Type B pancreatic cell (in vitro differentiated cells): ENCODE measurements around the gene SLC29A1. TPM values are rescaled to one million over a fixed set of nuclear protein-coding genes. Genes with fewer than 3 reads are reported as not detected.
"Not testable (repeated sequence)": the region's sequence is repeated elsewhere in the genome, so short reads cannot be mapped to it uniquely, and the experiment has no call there.

Experiments
- DNase-seq: peaks from one replicate; pipeline ENCODE4 v3.0.0; 2021; ENCODE audit warnings: mixed read lengths; ENCODE audit not compliant: unreplicated experiment; ENCODE audit errors: extremely low spot score
- H3K27ac Mint-ChIP-seq: 2 replicates; pipeline ENCODE4 v1.8.0; 2021; ENCODE audit warnings: mild to moderate bottlenecking, mixed read lengths
- H3K27me3 Mint-ChIP-seq: 2 replicates; pipeline ENCODE4 v1.8.0; 2021; ENCODE audit warnings: mixed read lengths
- H3K36me3 Mint-ChIP-seq: 2 replicates; pipeline ENCODE4 v1.8.0; 2021; ENCODE audit warnings: mixed read lengths
- H3K4me1 Mint-ChIP-seq: one replicate; pipeline ENCODE4 v1.8.0; 2021; ENCODE audit warnings: mixed read lengths; ENCODE audit not compliant: unreplicated experiment
- H3K4me3 Mint-ChIP-seq: 2 replicates; pipeline ENCODE4 v1.8.0; 2021; ENCODE audit warnings: mild to moderate bottlenecking, mixed read lengths
- H3K9me3 Mint-ChIP-seq: 2 replicates; pipeline ENCODE4 v1.8.0; 2021; ENCODE audit warnings: mixed read lengths
- CTCF ChIP-seq: fragments of 200-600 bp; sonication (generic); conservative IDR thresholded peaks from 2 replicates; pipeline ENCODE4 v1.5.0; 2021; ENCODE audit warnings: antibody characterized with exemption, mild to moderate bottlenecking
- total RNA-seq: library from RNA; stranded (reverse); gene quantifications from 2 replicates; pipeline ENCODE4 v1.2.1, GENCODE V29; 2021; ENCODE audit warnings: low replicate concordance

Gene SLC29A1
- total RNA-seq, 1 donor from 2014 or later: 33.6 TPM

- Mint-ChIP-seq H3K4me3 (no peak overlapping the region), H3K27me3 (no peaks in the 10 kb centered on the region), H3K9me3 (no peaks in the 10 kb centered on the region), H3K27ac (no peak overlapping the region), H3K4me1 (no peaks in the 10 kb centered on the region), H3K36me3 (no peaks in the 10 kb centered on the region)
- no peak for TF ChIP-seq CTCF
- DNase-seq: no peak
Observed at GRCh38 chr6:44178424-44179071, 44.8 kb upstream of the SLC29A1 start.

- H3K4me1 Mint-ChIP-seq: no peaks in the 10 kb centered on the region
- no peak for TF ChIP-seq CTCF
- DNase-seq: no peak
- H3K27me3 Mint-ChIP-seq: no peaks in the 10 kb centered on the region
- H3K9me3 Mint-ChIP-seq: no peaks in the 10 kb centered on the region
- no peaks in the 10 kb centered on the region for H3K36me3 Mint-ChIP-seq
- H3K4me3 Mint-ChIP-seq: no peak overlapping the region
- no peak overlapping the region for H3K27ac Mint-ChIP-seq
Observed at GRCh38 chr6:44179072-44179536, 44.3 kb upstream of the SLC29A1 start.

GRCh38 chr6:44179648-44180047 lies 43.7 kb upstream of the SLC29A1 start:
- no peaks in the 10 kb centered on the region for H3K36me3 Mint-ChIP-seq
- H3K27ac Mint-ChIP-seq: no peak overlapping the region
- H3K4me3 Mint-ChIP-seq: no peak overlapping the region
- no peaks in the 10 kb centered on the region for H3K9me3 Mint-ChIP-seq
- DNase-seq: no peak
- H3K27me3 Mint-ChIP-seq: no peaks in the 10 kb centered on the region
- TF ChIP-seq CTCF: no peak
- no peaks in the 10 kb centered on the region for H3K4me1 Mint-ChIP-seq

- Mint-ChIP-seq H3K27ac (no peak overlapping the region), H3K27me3 (peaks cover 4% of the 10 kb centered on the region), H3K36me3 (no peaks in the 10 kb centered on the region), H3K4me3 (no peak overlapping the region), H3K9me3 (no peaks in the 10 kb centered on the region), H3K4me1 (no peaks in the 10 kb centered on the region)
- no peak for DNase-seq
- no peak for TF ChIP-seq CTCF
Observed at GRCh38 chr6:44180406-44180805, 43.0 kb upstream of the SLC29A1 start.

GRCh38 chr6:44180886-44181285 lies 42.5 kb upstream of the SLC29A1 start:
- DNase-seq: no peak
- Mint-ChIP-seq H3K27ac (no peak overlapping the region), H3K4me1 (peaks cover under 1% of the 10 kb centered on the region), H3K9me3 (no peaks in the 10 kb centered on the region), H3K36me3 (no peaks in the 10 kb centered on the region), H3K27me3 (peaks cover 5% of the 10 kb centered on the region), H3K4me3 (no peak overlapping the region)
- TF ChIP-seq CTCF: no peak

GRCh38 chr6:44181784-44182183 lies 41.6 kb upstream of the SLC29A1 start:
- not testable (repeated sequence) for H3K9me3 Mint-ChIP-seq, DNase-seq, H3K36me3 Mint-ChIP-seq, H3K4me3 Mint-ChIP-seq, H3K27ac Mint-ChIP-seq, H3K4me1 Mint-ChIP-seq, H3K27me3 Mint-ChIP-seq
